ENCODE results near the gene A2ML1.
"Not testable (repeated sequence)": the region's sequence is repeated elsewhere in the genome, so short reads cannot be mapped to it uniquely, and the experiment has no call there.

A2ML1 gene

GRCh38 chr12:8846305-8846704 lies 23.9 kb downstream of the A2ML1 start:
- DNase-seq (ENCODE audit: low spot score), result no peak
- H3K27ac ChIP-seq (ENCODE audit: poor library complexity, severe bottlenecking), result no peak overlapping the region
- no peaks in the 10 kb centered on the region for H3K27me3 ChIP-seq (ENCODE audit: insufficient read depth, poor library complexity, severe bottlenecking)
- no peaks in the 10 kb centered on the region for H3K36me3 ChIP-seq (ENCODE audit: low read depth)
- H3K4me1 ChIP-seq (ENCODE audit: insufficient read depth, poor library complexity, severe bottlenecking), result no peaks in the 10 kb centered on the region
- H3K4me3 ChIP-seq (ENCODE audit: severe bottlenecking), result no peak overlapping the region
- no peak for ATAC-seq (ENCODE audit: low read depth)
- H3K9me3 ChIP-seq (ENCODE audit: severe bottlenecking), result no peaks in the 10 kb centered on the region
- no peak for TF ChIP-seq CTCF (IDR thresholded peaks at IDR 0.05; ENCODE audit: poor library complexity, severe bottlenecking)

GRCh38 chr12:8847435-8847834 lies 25.0 kb downstream of the A2ML1 start:
- Histone ChIP-seq H3K4me1 (ENCODE audit: insufficient read depth, poor library complexity, severe bottlenecking) (no peaks in the 10 kb centered on the region), H3K27me3 (ENCODE audit: insufficient read depth, poor library complexity, severe bottlenecking) (no peaks in the 10 kb centered on the region), H3K27ac (ENCODE audit: poor library complexity, severe bottlenecking) (no peak overlapping the region), H3K9me3 (ENCODE audit: severe bottlenecking) (no peaks in the 10 kb centered on the region), H3K4me3 (ENCODE audit: severe bottlenecking) (no peak overlapping the region), H3K36me3 (ENCODE audit: low read depth) (no peaks in the 10 kb centered on the region)
- ATAC-seq (ENCODE audit: low read depth) (no peak), DNase-seq (ENCODE audit: low spot score) (no peak)
- TF ChIP-seq CTCF (IDR thresholded peaks at IDR 0.05; ENCODE audit: poor library complexity, severe bottlenecking), result no peak

GRCh38 chr12:8849876-8850275 lies 27.5 kb downstream of the A2ML1 start:
- no peaks in the 10 kb centered on the region for H3K9me3 ChIP-seq (ENCODE audit: severe bottlenecking)
- no peak overlapping the region for H3K27ac ChIP-seq (ENCODE audit: poor library complexity, severe bottlenecking)
- no peak for TF ChIP-seq CTCF (IDR thresholded peaks at IDR 0.05; ENCODE audit: poor library complexity, severe bottlenecking)
- DNase-seq (ENCODE audit: low spot score), result no peak
- no peak for ATAC-seq (ENCODE audit: low read depth)
- H3K27me3 ChIP-seq (ENCODE audit: insufficient read depth, poor library complexity, severe bottlenecking), result no peaks in the 10 kb centered on the region
- no peaks in the 10 kb centered on the region for H3K36me3 ChIP-seq (ENCODE audit: low read depth)
- no peak overlapping the region for H3K4me3 ChIP-seq (ENCODE audit: severe bottlenecking)
- no peaks in the 10 kb centered on the region for H3K4me1 ChIP-seq (ENCODE audit: insufficient read depth, poor library complexity, severe bottlenecking)

GRCh38 chr12:8852119-8852518 lies 29.7 kb downstream of the A2ML1 start:
- no peaks in the 10 kb centered on the region for H3K9me3 ChIP-seq (ENCODE audit: severe bottlenecking)
- no peaks in the 10 kb centered on the region for H3K4me1 ChIP-seq (ENCODE audit: insufficient read depth, poor library complexity, severe bottlenecking)
- no peak overlapping the region for H3K27ac ChIP-seq (ENCODE audit: poor library complexity, severe bottlenecking)
- no peak for DNase-seq (ENCODE audit: low spot score)
- no peak for TF ChIP-seq CTCF (IDR thresholded peaks at IDR 0.05; ENCODE audit: poor library complexity, severe bottlenecking)
- no peaks in the 10 kb centered on the region for H3K27me3 ChIP-seq (ENCODE audit: insufficient read depth, poor library complexity, severe bottlenecking)
- H3K4me3 ChIP-seq (ENCODE audit: severe bottlenecking), result no peak overlapping the region
- ATAC-seq (ENCODE audit: low read depth), result no peak
- H3K36me3 ChIP-seq (ENCODE audit: low read depth), result no peaks in the 10 kb centered on the region

GRCh38 chr12:8855891-8856290 lies 33.5 kb downstream of the A2ML1 start:
- H3K9me3 ChIP-seq (ENCODE audit: severe bottlenecking), result no peaks in the 10 kb centered on the region
- no peaks in the 10 kb centered on the region for H3K4me1 ChIP-seq (ENCODE audit: insufficient read depth, poor library complexity, severe bottlenecking)
- no peak overlapping the region for H3K4me3 ChIP-seq (ENCODE audit: severe bottlenecking)
- TF ChIP-seq CTCF (IDR thresholded peaks at IDR 0.05; ENCODE audit: poor library complexity, severe bottlenecking), result no peak
- ATAC-seq (ENCODE audit: low read depth) (no peak), DNase-seq (ENCODE audit: low spot score) (no peak)
- no peaks in the 10 kb centered on the region for H3K36me3 ChIP-seq (ENCODE audit: low read depth)
- no peak overlapping the region for H3K27ac ChIP-seq (ENCODE audit: poor library complexity, severe bottlenecking)
- no peaks in the 10 kb centered on the region for H3K27me3 ChIP-seq (ENCODE audit: insufficient read depth, poor library complexity, severe bottlenecking)

GRCh38 chr12:8859448-8859847 lies 37.0 kb downstream of the A2ML1 start:
- H3K4me3 ChIP-seq (ENCODE audit: severe bottlenecking); DNase-seq (ENCODE audit: low spot score); H3K27me3 ChIP-seq (ENCODE audit: insufficient read depth, poor library complexity, severe bottlenecking); H3K27ac ChIP-seq (ENCODE audit: poor library complexity, severe bottlenecking); H3K4me1 ChIP-seq (ENCODE audit: insufficient read depth, poor library complexity, severe bottlenecking); H3K9me3 ChIP-seq (ENCODE audit: severe bottlenecking); ATAC-seq (ENCODE audit: low read depth); H3K36me3 ChIP-seq (ENCODE audit: low read depth): not testable (repeated sequence)
